NCI-H1048 (cell line): ENCODE measurements around the gene OXNAD1.
A peak's percentile ranks its signal among the peaks of the same experiment; 100 is the strongest.

Source experiments
- DNase-seq: peaks from one replicate; lab custom pipeline; 2025; lab: John Stamatoyannopoulos, UW

OXNAD1 gene, protein sequence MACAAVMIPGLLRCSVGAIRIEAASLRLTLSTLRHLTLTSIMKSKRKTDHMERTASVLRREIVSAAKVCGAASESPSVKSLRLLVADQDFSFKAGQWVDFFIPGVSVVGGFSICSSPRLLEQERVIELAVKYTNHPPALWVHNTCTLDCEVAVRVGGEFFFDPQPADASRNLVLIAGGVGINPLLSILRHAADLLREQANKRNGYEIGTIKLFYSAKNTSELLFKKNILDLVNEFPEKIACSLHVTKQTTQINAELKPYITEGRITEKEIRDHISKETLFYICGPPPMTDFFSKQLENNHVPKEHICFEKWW

DNA sequence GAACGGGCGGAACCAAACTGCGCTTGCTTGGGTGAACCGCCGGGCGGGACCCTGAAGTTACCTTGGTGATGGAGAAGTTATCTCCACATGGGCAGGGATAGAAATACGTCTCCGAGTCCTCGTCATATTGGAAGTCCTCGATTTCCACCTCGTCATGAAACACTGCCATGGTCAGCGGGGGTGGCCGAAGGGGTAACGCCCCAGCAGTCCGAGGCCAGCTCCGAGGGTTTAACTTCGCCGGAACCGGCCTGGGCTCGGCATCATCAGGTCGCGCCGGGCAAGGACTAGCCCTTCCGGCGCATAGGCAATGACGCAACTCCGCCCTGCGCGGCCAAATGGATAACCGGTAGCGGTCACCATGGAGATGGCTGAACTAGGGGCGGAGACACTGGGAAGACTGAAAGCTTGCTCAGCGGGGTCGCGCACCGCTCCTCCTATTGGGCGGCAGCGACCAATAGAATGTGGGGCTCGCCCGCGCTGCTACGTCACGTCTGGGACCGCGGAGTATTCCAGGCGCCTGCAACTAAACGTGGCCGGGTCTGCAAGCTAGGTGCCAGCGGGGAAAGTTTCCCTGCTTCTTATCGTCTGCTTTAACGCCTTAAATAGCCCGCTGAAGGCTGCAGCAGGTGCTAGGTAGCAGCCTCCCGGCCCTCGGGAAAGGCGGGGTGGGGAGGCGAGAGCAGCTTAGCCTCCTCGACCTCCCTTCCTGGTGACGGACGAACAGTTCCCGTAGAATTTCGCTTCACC, at the start of gene OXNAD1, which contains the start of gene DPH3:
TSS of gene OXNAD1 (plus strand) at position 505 of the 747 bp plus-strand sequence. CDS start 5,741 bp downstream, outside the sequence.
TSS of gene DPH3 (minus strand) at position 236 of the 747 bp plus-strand sequence. CDS start at position 169, 67 bp downstream.
- peak; percentile 97 for DNase-seq

DNA sequence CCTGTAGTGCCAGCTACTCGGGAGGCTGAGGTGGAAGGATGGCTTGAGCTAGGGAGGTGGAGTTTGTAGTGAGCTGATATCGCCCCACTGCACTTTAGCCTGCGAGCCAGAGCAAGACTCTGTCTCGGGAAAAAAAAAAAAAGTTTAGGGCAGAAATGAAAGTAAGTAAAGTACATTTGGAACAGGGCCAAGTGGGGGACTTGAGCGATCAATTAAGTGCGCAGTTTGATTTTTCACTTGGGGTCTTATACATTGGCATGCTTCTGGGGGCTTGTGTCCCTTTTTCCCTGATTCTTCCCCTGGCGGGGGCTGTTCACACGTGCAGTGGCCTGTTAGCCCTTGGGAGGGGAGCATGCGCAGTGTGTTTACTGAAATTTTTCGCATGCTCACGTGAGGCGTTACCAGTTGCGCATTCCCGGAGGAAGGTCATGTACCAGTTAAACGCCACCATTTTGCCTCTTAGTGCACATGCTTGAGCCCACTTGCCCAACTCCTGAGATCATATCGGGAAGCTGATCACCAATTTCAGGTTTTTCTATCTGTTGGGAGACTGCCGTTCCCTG, 48.6 kb upstream of the OXNAD1 start:
- no peak for DNase-seq

DNA sequence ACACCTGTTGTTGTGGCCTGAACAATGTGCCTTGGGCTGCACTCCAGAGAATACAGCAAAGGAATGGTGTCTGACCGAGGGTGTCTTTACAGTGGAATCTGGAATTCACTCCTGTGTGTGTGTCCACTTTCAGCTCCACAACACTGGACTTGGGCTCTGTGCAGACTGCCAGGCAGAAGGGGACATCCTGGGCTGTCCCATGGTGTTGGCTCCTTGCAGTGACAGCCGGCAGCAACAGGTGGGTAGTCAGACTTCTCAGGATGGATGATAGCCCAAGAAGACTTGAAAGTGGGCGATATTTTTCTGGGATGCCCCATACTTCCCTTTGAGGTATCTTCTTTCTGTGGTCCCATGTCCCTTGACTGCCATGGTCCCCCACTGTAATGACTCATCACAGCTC, 45.2 kb upstream of the OXNAD1 start:
- no peak for DNase-seq

DNA sequence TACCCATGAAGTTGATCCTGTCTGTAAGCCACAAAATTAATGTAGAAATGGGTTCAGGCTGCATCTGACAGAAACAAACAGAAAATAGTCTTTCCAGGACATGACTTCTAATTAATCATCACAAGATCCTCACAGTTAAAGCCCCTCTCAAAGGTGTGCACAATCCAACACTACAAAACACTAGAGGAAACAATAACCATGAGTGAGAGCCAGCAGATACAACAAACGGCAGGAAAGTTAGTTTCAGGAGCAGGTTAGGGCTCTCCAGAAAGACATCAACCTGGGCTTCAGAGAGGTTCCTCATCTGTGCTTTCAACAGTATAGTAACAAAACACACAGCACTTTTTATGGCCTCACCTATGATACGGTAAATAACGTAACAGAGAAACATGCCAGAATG, 43.0 kb upstream of the OXNAD1 start:
- DNase-seq = no peak

DNA sequence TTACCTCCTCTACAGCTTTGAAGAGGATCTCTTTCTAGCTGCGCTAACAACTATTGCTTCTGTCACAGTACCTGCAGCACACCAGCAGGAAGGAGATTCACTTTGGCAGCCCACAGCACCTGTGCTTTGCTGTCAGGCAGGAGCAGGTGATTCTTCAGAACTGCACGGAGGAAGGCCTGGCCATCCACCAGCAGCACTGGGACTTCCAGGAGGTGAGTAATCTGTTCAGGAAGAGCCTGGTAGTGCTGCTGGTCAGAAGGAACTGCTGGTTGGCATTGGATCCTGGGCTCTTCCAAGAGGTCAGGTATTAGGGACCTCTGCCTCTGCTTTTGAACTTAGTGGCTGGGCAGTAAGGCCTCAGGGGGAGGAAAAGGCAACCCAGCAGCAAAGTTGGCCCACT, 42.5 kb upstream of the OXNAD1 start:
- DNase-seq = no peak

DNA sequence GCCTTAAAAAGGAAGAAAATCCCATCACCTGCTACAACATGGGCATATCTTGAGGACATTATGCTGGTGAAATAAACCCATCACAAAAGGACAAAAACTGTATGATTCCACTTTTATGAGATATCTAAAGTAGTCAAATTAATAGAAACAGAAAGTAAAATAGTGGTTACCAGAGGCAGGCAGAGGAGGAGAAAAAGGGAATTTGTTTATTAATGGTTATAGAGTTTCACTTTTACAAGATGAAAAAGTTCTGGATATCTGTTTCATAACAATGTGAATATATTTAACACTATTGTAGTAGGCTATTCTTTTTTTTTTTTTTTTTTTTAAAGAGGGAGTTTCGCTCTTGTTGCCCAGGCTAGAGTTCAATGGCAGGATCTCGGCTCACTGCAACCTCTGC, 40.7 kb upstream of the OXNAD1 start:
- no peak for DNase-seq

DNA sequence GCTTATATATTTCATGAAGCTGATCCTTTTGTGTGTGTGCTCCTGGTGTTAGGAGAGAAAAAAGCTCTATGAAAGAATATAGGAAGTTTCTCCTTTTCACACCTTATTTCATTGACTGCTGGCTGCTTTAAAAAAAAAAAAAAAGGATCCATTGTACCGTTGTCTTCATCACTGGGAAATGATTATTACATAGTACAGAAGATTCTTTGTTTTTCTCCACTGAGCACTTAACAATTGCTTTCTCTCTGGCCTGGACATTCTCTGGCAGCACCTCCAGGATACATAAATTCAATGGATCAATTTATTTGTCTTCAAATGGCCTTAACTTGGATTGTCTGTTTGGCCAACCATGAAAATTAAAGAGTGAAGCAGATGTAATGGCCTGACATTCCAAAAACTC, 37.4 kb upstream of the OXNAD1 start:
- DNase-seq = no peak

DNA sequence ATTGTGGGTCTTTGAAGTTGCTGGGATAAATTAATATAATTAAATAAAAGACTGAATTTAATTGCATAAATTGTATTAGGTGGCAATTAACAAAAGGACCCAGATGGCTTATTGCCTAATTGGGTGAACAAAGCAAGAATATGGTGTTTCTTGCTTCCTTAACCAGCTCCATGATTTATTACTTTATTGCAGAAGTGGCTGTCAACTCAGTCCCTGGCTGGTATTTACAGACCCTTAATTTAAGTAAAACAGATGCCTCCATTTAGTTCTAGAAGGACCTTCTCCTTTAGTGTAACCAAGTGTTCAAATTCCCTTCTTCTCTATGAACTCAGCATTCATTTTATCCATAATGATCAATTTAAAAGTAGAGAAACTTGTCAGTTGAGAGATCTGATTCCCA, 35.3 kb upstream of the OXNAD1 start:
- no peak for DNase-seq

DNA sequence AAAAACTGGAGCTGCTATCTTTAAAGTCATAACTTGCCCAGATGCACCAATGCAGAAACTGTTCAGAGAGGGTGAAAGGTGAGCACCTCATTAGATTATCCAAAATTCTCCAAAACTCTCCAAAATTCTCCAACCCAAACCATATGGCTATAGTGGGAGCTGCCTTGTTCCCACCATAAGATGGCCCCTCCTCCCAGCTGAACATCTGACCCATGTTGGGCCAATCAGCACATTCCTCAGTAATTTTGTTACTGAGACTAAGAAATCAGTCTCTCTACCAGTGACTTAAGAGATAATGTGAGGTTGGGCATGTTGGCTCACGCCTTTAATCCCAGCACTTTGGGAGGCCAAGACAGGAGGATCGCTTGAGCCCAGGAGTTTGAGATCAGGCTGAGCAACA, 33.0 kb upstream of the OXNAD1 start:
- DNase-seq = no peak

DNA sequence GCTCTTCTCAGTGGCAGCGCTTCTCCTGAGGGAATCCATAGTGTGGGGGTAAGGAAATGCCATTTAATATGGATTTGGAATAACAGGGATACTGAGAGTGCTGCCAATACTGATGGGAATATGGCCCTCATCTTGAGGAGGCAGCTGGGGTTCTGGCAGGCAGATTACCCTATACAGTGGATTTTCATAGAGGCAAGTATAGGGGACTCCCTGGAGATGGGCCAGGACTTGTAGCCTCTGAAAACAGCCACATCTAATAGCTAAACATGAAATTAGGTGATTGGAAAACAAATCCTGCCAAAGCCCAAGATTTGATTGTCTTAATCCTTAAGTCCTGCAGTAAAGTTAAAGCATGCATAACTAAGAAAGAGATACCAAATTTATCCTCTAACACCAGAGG, 31.2 kb upstream of the OXNAD1 start:
- DNase-seq = no peak

DNA sequence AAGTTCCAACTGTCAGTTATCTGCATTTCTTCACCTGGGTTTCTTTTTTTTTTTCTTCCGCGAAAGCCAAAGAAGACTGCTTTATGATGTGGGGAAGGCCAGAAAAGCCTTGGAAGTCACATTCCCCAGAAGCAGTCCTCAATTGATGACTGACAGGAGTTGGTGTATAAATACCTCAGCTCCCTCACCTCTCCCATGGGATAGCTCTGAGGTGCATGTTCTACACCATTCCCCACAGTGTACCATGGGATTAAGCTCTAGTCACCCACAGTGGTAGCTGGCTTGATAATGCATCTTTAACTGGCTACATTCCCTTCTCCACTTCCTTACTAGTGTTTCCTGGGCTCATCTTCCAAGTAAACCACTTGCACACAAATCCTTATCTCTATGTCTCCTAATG, 30.7 kb upstream of the OXNAD1 start:
- DNase-seq = no peak

DNA sequence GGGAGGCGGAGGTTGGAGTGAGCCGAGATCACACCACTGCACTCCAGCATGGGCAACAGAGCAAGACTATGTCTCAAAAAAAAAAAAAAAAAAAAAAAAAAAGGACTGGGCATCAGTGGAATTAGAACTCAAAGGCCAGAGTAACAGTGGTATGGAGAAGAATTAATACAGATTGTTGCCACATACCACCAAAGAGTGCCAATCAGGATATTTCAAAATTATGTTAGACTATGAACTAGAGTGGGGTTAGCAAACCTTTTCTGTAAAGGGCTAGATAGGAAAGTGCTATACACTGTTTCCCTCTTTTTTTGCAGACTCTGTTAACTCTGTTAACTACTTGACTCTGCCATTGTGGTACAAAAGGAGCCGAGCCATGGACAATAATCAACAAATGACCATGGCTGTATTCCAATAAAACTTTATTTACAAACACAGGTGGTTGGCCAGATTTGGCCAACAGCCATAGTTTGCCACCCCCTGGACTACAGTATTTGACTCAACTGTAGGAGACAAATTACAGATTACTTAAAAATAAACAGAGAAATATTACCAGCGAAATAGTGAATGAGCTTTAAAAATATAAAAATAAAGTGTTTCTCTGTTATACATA, 28.9 kb upstream of the OXNAD1 start:
- no peak for DNase-seq

DNA sequence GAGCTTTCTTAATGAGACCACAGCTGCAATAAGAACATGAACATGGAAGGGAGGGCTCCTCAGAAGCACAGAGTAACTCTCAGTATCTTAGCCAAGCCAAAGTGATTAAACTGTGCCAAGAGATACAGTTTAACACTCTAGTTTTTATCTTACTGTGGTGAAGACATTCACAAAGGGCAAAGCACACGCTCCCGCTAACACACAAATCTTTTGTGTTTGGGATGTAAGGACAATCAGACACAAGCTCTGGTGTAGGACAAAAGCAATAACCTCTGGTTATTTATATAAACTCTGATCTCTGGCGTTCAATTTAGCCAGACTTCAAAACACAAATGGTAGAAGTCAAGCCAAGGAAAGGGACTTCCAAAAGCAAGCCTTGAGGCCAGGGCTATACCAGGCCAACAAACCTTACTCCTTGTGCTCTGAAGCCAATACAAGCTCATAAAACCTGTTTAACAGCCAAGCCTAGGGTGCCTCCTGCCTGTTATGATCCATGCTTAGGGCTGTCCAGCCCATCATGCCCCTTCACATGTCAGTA, 28.1 kb upstream of the OXNAD1 start:
- DNase-seq = no peak

DNA sequence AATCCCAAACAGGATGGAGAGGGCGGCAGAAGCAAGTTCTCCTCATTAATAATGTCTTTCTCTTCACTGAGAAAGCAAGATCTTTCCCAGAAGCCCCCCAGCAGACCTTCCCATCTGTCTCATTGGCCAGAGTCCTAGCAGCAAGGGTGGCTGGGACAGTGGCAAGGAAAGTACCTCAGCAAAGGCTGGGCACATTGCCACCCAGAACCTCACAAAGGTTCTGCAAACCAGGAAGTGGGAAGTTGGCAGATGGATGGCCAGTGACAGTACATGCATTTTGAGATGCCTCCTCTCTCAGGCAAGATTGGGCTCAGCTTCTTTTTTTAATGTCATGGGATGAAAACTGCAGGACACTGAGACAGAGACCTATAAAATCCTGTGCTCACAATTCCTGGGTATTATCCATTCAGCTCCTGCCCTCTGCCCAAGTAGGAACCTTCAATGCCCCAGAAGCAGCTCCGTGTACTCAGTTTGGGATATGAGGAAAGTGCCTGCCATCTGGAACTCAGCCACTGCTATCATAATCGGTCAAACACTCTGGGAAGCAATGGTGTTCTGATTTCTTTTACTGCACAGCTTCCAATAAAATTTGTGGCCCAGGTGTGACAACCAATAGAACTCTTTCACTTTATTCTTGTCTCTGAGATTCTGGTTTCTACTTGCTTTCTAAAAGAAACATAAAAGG, 25.8 kb upstream of the OXNAD1 start:
- DNase-seq = no peak

DNA sequence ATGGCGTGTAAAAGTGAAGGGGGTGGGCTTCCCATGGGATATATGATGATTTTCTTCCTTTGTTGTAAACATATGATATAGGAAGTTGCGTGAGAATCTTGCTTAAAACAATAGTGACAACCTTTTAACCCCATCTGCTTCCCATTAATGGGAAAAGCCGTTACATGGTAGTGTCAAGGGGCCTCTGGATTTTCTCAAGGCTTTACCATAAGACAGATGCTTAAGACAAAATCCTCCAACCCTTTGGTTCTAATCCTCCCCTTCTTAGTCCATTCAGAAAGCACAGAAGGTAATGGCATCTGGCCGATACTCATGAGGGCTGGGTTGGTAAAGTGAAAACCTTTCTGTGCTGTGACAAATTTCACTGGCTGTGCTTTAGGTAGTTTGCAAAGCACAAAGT, 25.2 kb upstream of the OXNAD1 start:
- DNase-seq = no peak

DNA sequence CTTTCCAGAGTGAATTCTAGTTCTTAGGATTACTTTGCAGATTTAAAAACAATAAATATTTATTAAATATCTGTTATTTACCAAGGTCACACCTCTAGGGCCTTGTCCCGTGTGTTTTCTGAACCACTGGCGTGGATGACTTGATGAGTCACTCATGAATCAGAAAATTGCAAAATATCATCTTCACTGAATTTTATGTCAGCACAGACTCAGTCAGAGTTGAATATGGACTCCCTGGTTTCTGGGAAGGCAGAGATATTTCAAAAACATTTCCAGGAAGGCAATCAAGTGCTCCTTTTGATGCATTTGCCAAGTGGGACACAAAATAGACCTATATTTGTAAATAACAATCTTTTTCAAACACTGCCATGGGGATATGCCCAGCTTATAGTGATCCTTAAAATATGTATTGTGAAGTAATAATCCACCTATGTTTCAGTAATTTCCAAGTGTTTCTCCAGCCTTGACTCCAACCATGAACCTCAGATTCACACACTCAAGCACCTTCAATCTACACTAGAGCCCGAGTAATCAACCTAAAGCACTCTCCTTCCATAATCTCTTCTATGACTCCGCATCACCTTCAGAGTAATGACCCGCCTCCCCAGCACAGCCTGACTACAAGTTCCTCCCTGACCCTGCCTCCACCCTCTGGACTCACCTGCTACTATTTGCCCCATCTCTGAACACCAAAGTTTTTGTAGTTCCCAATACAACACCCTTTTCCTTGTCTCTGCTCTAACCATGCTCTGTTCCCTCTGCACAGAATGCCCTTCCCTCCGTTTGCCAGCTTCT, 24.6 kb upstream of the OXNAD1 start:
- no peak for DNase-seq

DNA sequence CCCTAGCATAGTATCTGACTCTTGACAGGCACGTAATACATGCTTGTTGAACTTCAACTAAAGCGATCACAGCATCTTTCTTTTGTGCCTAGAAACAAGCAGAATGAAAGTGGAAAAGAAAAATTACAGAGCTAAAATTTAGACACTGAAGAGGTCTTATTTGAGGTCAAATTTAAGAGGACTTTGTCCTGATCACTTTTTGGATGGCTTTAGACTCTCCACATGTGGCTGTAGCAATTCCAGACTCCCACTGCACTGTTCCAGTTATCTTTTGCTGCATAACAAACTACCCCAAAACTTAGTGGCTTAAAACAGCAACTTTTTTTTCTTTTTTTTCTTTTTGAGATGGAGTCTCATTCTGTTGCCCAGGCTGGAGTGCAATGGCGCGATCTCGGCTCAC, 23.8 kb upstream of the OXNAD1 start:
- no peak for DNase-seq

DNA sequence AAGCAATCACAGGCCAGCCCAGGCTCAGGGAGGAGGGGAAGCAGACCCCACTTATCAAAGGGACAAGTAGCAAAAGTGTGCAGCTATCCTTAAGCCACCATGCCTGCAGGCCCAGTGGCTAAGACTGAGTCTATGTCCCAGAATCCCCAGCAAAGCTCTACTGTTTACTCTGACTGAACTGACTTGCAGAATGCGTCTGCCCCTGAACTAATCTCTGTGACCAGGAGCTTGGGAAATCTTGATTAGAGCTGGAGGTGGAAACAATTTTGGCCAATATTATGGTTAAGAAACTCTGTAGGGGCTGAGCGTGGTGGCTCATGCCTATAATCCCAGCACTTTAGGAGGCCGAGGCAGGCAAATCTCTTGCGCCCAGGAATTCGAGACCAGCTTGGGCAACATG, 22.8 kb upstream of the OXNAD1 start:
- DNase-seq = no peak

DNA sequence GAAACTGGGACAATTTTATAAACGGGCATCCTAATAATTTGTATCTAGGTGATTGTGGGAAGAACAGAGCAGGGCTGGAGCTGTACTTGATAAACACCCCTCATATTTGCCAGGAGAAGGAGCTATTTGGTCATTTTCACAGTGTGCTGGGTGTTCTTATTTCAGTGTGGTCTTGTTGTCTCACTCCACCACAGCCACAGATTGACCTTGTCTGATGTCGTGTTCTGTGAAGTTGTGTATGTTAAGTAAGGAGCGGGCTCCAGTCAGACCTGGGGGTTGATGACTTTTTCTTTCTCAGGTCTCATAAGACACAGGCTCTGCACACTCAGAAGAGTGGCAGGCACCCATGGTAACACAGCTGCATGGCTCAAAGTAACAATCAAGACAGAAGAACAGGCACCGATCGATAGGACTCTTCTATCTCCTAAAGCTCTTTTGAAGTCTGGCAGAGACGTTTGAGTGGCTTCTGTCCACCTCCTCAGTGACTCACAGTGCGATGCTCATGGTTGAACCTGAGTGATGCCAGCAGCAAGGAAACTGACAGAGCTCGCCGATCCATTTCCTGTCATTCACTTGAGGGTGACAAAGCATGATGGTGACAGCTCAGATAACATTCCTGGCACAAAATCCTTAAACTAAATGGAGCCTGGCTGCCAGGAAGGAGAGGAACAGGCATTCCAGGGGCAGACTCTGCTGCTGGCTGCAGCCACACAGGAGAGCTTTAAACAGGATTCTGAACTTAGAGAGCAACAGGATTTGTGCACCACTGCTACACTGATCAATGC, 21.1 kb upstream of the OXNAD1 start:
- no peak for DNase-seq

DNA sequence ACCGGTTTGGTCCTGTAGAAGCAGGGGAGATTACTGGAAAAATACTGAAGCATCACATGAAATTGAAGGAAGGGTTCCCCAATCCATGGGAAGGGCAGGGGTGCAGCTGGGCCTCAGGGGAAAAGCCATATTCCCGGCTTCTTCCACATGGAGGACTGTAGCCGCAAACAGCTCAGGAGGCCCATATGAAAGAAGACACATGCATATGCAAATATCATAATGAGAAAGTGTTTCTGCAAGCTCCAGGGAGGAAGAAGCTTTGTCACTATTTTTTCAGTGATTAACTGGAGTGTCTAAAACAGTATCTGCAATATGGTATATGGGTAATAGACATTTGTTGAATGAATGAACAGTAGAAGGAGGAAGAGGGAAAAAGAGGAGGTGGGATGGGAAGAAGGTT, 19.4 kb upstream of the OXNAD1 start:
- DNase-seq = no peak
